NCI-H1417 treated with DMSO at 0.1 percent for 48 hours (cell line): ENCODE measurements around the gene PLPP4.

Experiments
- DNase-seq: peaks from one replicate; lab custom pipeline; 2025; lab: John Stamatoyannopoulos, UW

Gene PLPP4

GRCh38 chr10:120456626-120457430 is at the start of gene PLPP4:
Gene PLPP4, plus strand, starts transcription at chr10:120457227. Its CDS starts 79 bp downstream, at chr10:120457306.
- no peak for DNase-seq

- DNase-seq, result no peak
These were observed 47.2 kb upstream of the PLPP4 start for GRCh38 chr10:120409816-120410215.

- DNase-seq, result no peak
These were observed 42.1 kb upstream of the PLPP4 start for GRCh38 chr10:120414946-120415345.

- no peak for DNase-seq
These were observed 41.2 kb upstream of the PLPP4 start for GRCh38 chr10:120415709-120416330.

- DNase-seq, result no peak
These were observed 36.6 kb upstream of the PLPP4 start for GRCh38 chr10:120420421-120420820.

GRCh38 chr10:120421250-120421649 is 35.8 kb upstream of the PLPP4 start:
- DNase-seq, result no peak

- DNase-seq, result no peak
These were observed 34.6 kb upstream of the PLPP4 start for GRCh38 chr10:120422457-120422856.

- DNase-seq, result no peak
These were observed 33.4 kb upstream of the PLPP4 start for GRCh38 chr10:120423431-120424197.

GRCh38 chr10:120424198-120424464 is 32.9 kb upstream of the PLPP4 start:
- no peak for DNase-seq

GRCh38 chr10:120426306-120426705 is 30.7 kb upstream of the PLPP4 start:
- DNase-seq, result no peak

- no peak for DNase-seq
These were observed 28.3 kb upstream of the PLPP4 start for GRCh38 chr10:120428754-120429153.

- DNase-seq, result no peak
These were observed 27.6 kb upstream of the PLPP4 start for GRCh38 chr10:120429395-120429794.

- DNase-seq, result no peak
These were observed 25.8 kb upstream of the PLPP4 start for GRCh38 chr10:120431251-120431651.

GRCh38 chr10:120432209-120432608 is 24.8 kb upstream of the PLPP4 start:
- no peak for DNase-seq

GRCh38 chr10:120433141-120433540 is 23.9 kb upstream of the PLPP4 start:
- no peak for DNase-seq

- DNase-seq, result no peak
These were observed 20.5 kb upstream of the PLPP4 start for GRCh38 chr10:120436439-120437112.

- no peak for DNase-seq
These were observed 19.5 kb upstream of the PLPP4 start for GRCh38 chr10:120437541-120437940.

- no peak for DNase-seq
These were observed 5.1 kb upstream of the PLPP4 start for GRCh38 chr10:120451968-120452367.

GRCh38 chr10:120453319-120453718 is 3.7 kb upstream of the PLPP4 start:
- DNase-seq, result no peak

GRCh38 chr10:120453886-120454285 is 3.1 kb upstream of the PLPP4 start:
- no peak for DNase-seq

- DNase-seq, result no peak
These were observed 2.0 kb upstream of the PLPP4 start for GRCh38 chr10:120455004-120455403.

GRCh38 chr10:120455606-120456005 is 1.4 kb upstream of the PLPP4 start:
- no peak for DNase-seq
